ENCODE data around the gene HDAC9. TPM values are rescaled to one million over a fixed set of nuclear protein-coding genes. Genes with fewer than 3 reads are reported as not detected.

Gene HDAC9
- total and polyA plus RNA-seq, 12 donors = 2.6 to 23.1 (median 7.5) TPM

DNA sequence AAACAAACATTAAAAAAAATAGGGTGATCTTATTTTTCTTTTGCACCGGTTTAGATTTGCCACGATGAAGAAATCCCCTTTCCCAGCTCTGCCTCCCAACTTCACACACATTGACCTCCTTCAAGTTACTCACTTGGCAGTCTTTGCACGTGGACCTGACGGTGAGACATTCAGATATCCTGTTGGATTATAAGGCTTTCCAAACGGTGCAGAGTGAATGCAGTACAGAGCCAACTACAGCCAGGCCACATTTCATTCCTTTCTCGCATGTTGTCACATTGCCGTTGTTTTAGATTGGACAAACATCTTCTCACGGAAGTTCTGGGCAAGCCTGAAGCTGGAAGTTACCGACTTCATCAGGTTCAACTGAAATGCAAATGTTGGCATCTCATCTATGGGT, 159.2 kb downstream of the HDAC9 start:
- Histone ChIP-seq H3K36me3 (replicated peaks in 1 of 2) (no peaks in the 10 kb centered on the region), H3K27me3 (no peaks in the 10 kb centered on the region), H3K27ac (no peak overlapping the region), H3K4me1 (replicated peaks in 1 of 2) (peaks cover 12 to 15% of the 10 kb centered on the region in 2 donors), H3K4me3 (no peak overlapping the region), H3K9me3 (replicated peaks in 1 of 3) (no peaks in the 10 kb centered on the region)
- 85 to 93% (median 90%) methylated on average over 9 of the region's 9 CpGs for WGBS, 4 donors
- TF ChIP-seq POLR2A (IDR thresholded peaks at IDR 0.05) = no peak
- TF ChIP-seq, protein P1, sequence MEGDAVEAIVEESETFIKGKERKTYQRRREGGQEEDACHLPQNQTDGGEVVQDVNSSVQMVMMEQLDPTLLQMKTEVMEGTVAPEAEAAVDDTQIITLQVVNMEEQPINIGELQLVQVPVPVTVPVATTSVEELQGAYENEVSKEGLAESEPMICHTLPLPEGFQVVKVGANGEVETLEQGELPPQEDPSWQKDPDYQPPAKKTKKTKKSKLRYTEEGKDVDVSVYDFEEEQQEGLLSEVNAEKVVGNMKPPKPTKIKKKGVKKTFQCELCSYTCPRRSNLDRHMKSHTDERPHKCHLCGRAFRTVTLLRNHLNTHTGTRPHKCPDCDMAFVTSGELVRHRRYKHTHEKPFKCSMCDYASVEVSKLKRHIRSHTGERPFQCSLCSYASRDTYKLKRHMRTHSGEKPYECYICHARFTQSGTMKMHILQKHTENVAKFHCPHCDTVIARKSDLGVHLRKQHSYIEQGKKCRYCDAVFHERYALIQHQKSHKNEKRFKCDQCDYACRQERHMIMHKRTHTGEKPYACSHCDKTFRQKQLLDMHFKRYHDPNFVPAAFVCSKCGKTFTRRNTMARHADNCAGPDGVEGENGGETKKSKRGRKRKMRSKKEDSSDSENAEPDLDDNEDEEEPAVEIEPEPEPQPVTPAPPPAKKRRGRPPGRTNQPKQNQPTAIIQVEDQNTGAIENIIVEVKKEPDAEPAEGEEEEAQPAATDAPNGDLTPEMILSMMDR (IDR thresholded peaks at IDR 0.05) = no peak
- no peak for DNase-seq
- intact Hi-C loops (cut with DNase I) = no loop called here

GRCh38 chr7:18655506-18655905, 160.0 kb downstream of the HDAC9 start:
- no peak for TF ChIP-seq POLR2A (IDR thresholded peaks at IDR 0.05)
- TF ChIP-seq, protein P1 (IDR thresholded peaks at IDR 0.05) = no peak
- WGBS, 4 donors = 13 to 29% (median 17%) methylated on average over 3 of the region's 3 CpGs
- H3K27ac ChIP-seq = no peak overlapping the region
- no peaks in the 10 kb centered on the region for H3K27me3 ChIP-seq
- no peak for DNase-seq
- H3K4me3 ChIP-seq = no peak overlapping the region
- intact Hi-C loops (cut with DNase I) = no loop called here
- H3K36me3 ChIP-seq (replicated peaks in 1 of 2) = no peaks in the 10 kb centered on the region
- H3K9me3 ChIP-seq (replicated peaks in 1 of 3) = no peaks in the 10 kb centered on the region
- H3K4me1 ChIP-seq (replicated peaks in 1 of 2) = peaks cover 12 to 15% of the 10 kb centered on the region in 2 donors

- TF ChIP-seq, protein P1 (IDR thresholded peaks at IDR 0.05) = no peak
- TF ChIP-seq POLR2A (IDR thresholded peaks at IDR 0.05) = no peak
- H3K9me3 ChIP-seq (replicated peaks in 1 of 3) = no peaks in the 10 kb centered on the region
- no peaks in the 10 kb centered on the region for H3K36me3 ChIP-seq (replicated peaks in 1 of 2)
- DNase-seq = no peak
- H3K27ac ChIP-seq = no peak overlapping the region
- 36 to 47% (median 42%) methylated on average over 1 of the region's 1 CpG for WGBS, 4 donors
- no peaks in the 10 kb centered on the region for H3K27me3 ChIP-seq
- intact Hi-C loops (cut with DNase I) = no loop called here
- H3K4me1 ChIP-seq (replicated peaks in 1 of 2) = peaks cover 12 to 15% of the 10 kb centered on the region in 2 donors
- H3K4me3 ChIP-seq = no peak overlapping the region
Measured at GRCh38 chr7:18655912-18656311, 160.4 kb downstream of the HDAC9 start.

- Histone ChIP-seq H3K9me3 (replicated peaks in 1 of 3) (no peaks in the 10 kb centered on the region), H3K4me1 (replicated peaks in 1 of 2) (peaks cover 12 to 15% of the 10 kb centered on the region in 2 donors), H3K27me3 (no peaks in the 10 kb centered on the region), H3K4me3 (no peak overlapping the region), H3K27ac (no peak overlapping the region), H3K36me3 (replicated peaks in 1 of 2) (no peaks in the 10 kb centered on the region)
- TF ChIP-seq, protein P1 (IDR thresholded peaks at IDR 0.05) = no peak
- no peak for TF ChIP-seq POLR2A (IDR thresholded peaks at IDR 0.05)
- intact Hi-C loops (cut with DNase I) = no loop called here
- no peak for DNase-seq
Measured at GRCh38 chr7:18656362-18656761, 160.8 kb downstream of the HDAC9 start.

All from adrenal gland (tissue), 12 donors.